A549 (cell line): ENCODE measurements around the gene ICAM4.
"Not testable (repeated sequence)": the region's sequence is repeated elsewhere in the genome, so short reads cannot be mapped to it uniquely, and the experiment has no call there.

Experiments
- CHD4 ChIP-seq: fragments of 200-600 bp; sonication (generic); IDR thresholded peaks from 2 replicates; pipeline ENCODE4 v1.6.1; 2016; ENCODE audit warnings: antibody characterized with exemption, mild to moderate bottlenecking, borderline replicate concordance
- CTCF ChIP-seq: fragments of >200 bp; sonication (Bioruptor Twin); formaldehyde crosslinking; IDR thresholded peaks from 3 replicates; pipeline ENCODE4 v1.5.1; 2016
- EP300 ChIP-seq, 2 experiments: fragments of >200 bp; sonication (Bioruptor Twin); formaldehyde crosslinking; IDR thresholded peaks; 2 replicates in 1 of 2; 3 replicates in 1 of 2; pipeline ENCODE4 v1.6.1; 2016 to 2017
- FOSL2 ChIP-seq, 2 experiments: fragments of 450-650 bp in 1 of 2; fragments of >200 bp in 1 of 2; sonication (Bioruptor Twin) in 1 of 2; formaldehyde crosslinking; IDR thresholded peaks; 2 replicates each; pipeline versions ENCODE4 v1.5.0 to v1.6.1; 2016 to 2020; ENCODE audit warnings: mild to moderate bottlenecking in 1 of 2, moderate library complexity in 1 of 2
- GATA3 ChIP-seq: IDR thresholded peaks from 2 replicates; pipeline ENCODE4 v1.6.1; 2012; ENCODE audit warnings: borderline replicate concordance
- MAX ChIP-seq: IDR thresholded peaks from 2 replicates; pipeline ENCODE4 v1.6.1; 2012
- MYC ChIP-seq: IDR thresholded peaks from 2 replicates; pipeline ENCODE4 v1.6.1; 2012; ENCODE audit warnings: mild to moderate bottlenecking, inconsistent platforms, low read length, improper control_type of control experiment, borderline replicate concordance
- PBX3 ChIP-seq: IDR thresholded peaks from 2 replicates; pipeline ENCODE4 v1.6.1; 2012
- POLR2A ChIP-seq: IDR thresholded peaks from 2 replicates; pipeline ENCODE4 v1.6.1; 2012; ENCODE audit warnings: mild to moderate bottlenecking, low read length
- RAD21 ChIP-seq, 2 experiments: fragments of >200 bp in 1 of 2; sonication (Bioruptor Twin) in 1 of 2; formaldehyde crosslinking in 1 of 2; IDR thresholded peaks in 1 of 2; conservative IDR thresholded peaks in 1 of 2; 2 replicates in 1 of 2; 3 replicates in 1 of 2; pipeline ENCODE4 v1.6.1; 2012 to 2018; ENCODE audit warnings: inconsistent platforms in 1 of 2
- RFX5 ChIP-seq: fragments of 450-650 bp; IDR thresholded peaks from 2 replicates; pipeline ENCODE4 v1.7.1; 2014; ENCODE audit warnings: antibody characterized with exemption, mild to moderate bottlenecking, moderate library complexity
- SMC3 ChIP-seq: fragments of >200 bp; sonication (Bioruptor Twin); formaldehyde crosslinking; IDR thresholded peaks from 3 replicates; pipeline ENCODE4 v1.6.1; 2018; ENCODE audit warnings: inconsistent platforms
- SREBF2 ChIP-seq: fragments of 450-650 bp; IDR thresholded peaks from 2 replicates; pipeline ENCODE4 v1.6.1; 2014; ENCODE audit warnings: mild to moderate bottlenecking, moderate library complexity

GRCh38 chr19:10241826-10242449 lies 44.8 kb upstream of the ICAM4 start:
- TF ChIP-seq POLR2A; RAD21 (conservative IDR thresholded peaks at IDR 0.05 in 1 of 2, IDR thresholded peaks at IDR 0.05 in 1 of 2); CTCF; FOSL2 (IDR thresholded peaks at IDR 0.05); MYC; CHD4; SMC3; GATA3; PBX3; RFX5; EP300 (IDR thresholded peaks at IDR 0.05); SREBF2; MAX: not testable (repeated sequence)
- TF ChIP-seq FOSL2 (CRISPR knock-in tag; IDR thresholded peaks at IDR 0.05): peak; percentile 17; the same call in 1 of the 2 replicates
